ENCODE data around the gene FLT4.
"Not testable (repeated sequence)": the region's sequence is repeated elsewhere in the genome, so short reads cannot be mapped to it uniquely, and the experiment has no call there.

FLT4 gene

GRCh38 chr5:180649297-180650039 is at the start of gene FLT4:
Gene FLT4 (minus strand): TSS chr5:180649600. CDS start chr5:180649545, 55 bp downstream.
- DNase-seq, result no peak

- DNase-seq, result no peak
These were observed 49.6 kb upstream of the FLT4 start for GRCh38 chr5:180699042-180699441.

- DNase-seq, result no peak
These were observed 46.7 kb upstream of the FLT4 start for GRCh38 chr5:180696116-180696515.

GRCh38 chr5:180692429-180692828 is 43.0 kb upstream of the FLT4 start:
- DNase-seq, result no peak

- DNase-seq, result no peak
These were observed 41.6 kb upstream of the FLT4 start for GRCh38 chr5:180691046-180691445.

GRCh38 chr5:180690562-180690961 is 41.2 kb upstream of the FLT4 start:
- DNase-seq, result no peak

- DNase-seq, result no peak
These were observed 40.4 kb upstream of the FLT4 start for GRCh38 chr5:180689775-180690174.

- DNase-seq, result no peak
These were observed 39.8 kb upstream of the FLT4 start for GRCh38 chr5:180689071-180689694.

- DNase-seq, result no peak
These were observed 39.1 kb upstream of the FLT4 start for GRCh38 chr5:180688330-180689070.

- not testable (repeated sequence) for DNase-seq
These were observed 37.4 kb upstream of the FLT4 start for GRCh38 chr5:180686799-180687198.

GRCh38 chr5:180684623-180685161 is 35.3 kb upstream of the FLT4 start:
- no peak for DNase-seq

- no peak for DNase-seq
These were observed 34.0 kb upstream of the FLT4 start for GRCh38 chr5:180683220-180683922.

GRCh38 chr5:180682560-180682959 is 33.2 kb upstream of the FLT4 start:
- DNase-seq, result no peak

GRCh38 chr5:180682008-180682407 is 32.6 kb upstream of the FLT4 start:
- DNase-seq, result not testable (repeated sequence)

- not testable (repeated sequence) for DNase-seq
These were observed 28.9 kb upstream of the FLT4 start for GRCh38 chr5:180678319-180678718.

GRCh38 chr5:180675036-180675635 is 25.7 kb upstream of the FLT4 start:
- DNase-seq, result no peak

GRCh38 chr5:180674090-180674475 is 24.7 kb upstream of the FLT4 start:
- DNase-seq, result not testable (repeated sequence)

GRCh38 chr5:180673371-180674089 is 24.1 kb upstream of the FLT4 start:
- DNase-seq, result no peak

GRCh38 chr5:180671958-180672524 is 22.6 kb upstream of the FLT4 start:
- not testable (repeated sequence) for DNase-seq

GRCh38 chr5:180670586-180671359 is 21.4 kb upstream of the FLT4 start:
- DNase-seq, result no peak

GRCh38 chr5:180670157-180670556 is 20.8 kb upstream of the FLT4 start:
- no peak for DNase-seq

All from right forelimb (tissue), 1 donor.